GM11168 (cell line): ENCODE results near the gene SH3TC1.

Source experiments
- in situ Hi-C: fragments of 300-500 bp; cut with MboI; formaldehyde crosslinking; loops from one replicate; pipeline ENCODE4 v1.12.0; 2022; ENCODE audit warnings: low sequenced_read_pairs; ENCODE audit not compliant: unreplicated experiment

SH3TC1 gene

DNA sequence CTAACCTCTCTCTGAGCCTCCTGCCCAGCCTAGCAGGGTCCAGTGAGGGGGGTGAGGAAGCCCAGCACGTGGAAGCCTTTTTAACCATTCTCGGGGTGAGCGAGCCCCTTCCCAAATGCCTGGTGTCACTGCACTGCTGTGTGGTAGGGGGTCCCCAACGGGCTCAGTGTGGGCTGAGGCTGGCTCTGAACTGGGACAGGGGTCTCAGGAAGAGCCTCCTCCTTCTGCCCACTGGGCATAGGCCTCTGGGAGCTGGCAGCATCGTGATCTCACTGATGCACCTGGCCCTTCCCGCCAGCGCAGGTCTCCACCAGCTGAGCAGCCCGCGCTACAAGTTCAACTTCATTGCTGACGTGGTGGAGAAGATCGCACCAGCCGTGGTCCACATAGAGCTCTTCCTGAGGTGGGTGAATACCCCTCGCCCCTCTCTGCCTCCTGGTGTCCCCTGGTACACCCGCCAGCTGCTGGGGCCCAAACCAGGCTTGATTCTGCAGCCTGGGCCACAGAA is 83.1 kb downstream of the SH3TC1 start:
- in situ Hi-C loops, result no loop called here

DNA sequence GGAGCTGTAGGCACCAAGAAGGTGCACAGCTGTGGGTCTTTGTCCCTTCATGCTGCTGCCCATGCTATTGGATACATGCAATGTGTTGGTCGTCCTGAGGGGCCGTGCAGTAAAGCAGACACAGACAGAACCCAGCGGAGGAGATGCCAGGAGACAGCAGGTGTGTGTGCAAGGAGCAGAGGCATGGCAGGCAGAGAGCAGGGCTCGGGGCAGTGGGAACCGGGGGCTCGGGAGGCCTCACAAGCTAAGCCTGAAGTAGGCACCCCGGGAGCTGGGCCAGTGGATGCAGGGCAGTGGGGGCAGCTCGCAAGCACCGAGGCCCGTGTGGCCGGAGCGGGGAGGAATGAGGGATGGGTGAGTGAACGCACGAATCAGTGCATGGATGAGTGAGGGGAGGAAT is 83.7 kb downstream of the SH3TC1 start:
- in situ Hi-C loops, result no loop called here

DNA sequence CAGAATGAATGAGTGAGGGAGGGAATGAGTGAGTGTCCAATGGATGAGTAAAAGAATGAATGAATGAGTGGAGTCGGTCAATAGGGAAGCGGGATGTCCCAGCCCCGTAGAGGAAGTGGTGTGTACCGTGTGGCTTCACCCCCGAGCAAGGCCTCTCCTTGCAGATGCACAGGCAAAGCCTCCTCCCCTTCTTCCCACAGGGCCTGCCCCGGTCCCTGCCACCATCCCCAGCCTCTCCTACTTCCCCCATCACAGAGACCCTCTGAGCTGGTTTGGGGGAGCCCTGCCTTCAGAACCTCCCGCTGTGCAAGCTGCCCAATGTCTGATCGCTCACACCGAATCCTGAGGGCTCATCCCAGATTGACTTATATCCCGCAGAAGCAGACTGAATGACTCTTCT is 84.1 kb downstream of the SH3TC1 start:
- in situ Hi-C loops, result no loop called here

DNA sequence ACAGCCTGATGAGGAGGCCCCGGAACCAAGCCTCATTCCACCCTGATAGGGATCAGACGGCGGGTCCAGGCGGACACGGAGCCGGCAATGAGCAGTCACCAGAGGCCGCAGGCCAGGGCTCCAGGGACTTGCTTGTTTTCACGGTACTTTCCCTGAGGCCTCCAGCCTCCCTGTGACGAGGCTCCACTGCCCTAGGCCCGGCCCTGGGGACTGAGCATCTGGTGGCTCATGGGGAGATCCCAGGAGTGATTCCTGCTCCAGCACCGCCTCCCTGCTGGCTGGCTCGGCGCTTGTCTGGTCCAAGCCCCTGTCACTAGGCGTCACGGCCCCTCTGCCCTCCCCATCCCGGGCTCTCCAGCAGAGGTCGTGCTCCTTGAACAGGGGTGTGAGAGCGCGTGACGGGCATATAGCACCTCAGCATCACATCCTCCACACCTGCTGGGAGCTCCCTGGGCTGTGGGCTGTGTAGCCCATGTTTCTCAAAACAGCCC is 84.6 kb downstream of the SH3TC1 start:
- in situ Hi-C loops, result no loop called here

DNA sequence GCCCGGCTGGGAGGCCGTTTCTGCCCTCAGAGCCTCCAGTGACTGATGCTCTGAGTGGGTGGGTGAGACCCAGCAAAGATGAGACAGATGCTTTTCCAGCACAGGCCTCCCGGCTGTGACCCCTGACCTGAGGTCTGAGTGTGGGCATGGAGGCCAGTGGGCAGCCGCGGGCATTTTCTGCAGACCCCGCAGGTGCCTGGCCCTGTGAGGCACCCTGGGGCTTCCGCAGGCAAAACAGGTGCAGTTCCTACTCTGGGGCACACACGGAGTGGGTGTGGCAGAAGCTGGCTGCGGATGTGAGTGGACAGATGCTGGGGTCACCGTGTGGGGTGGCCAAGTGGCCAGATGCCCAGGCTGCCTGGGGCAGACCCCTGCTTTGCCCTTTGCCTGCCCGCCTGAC is 85.3 kb downstream of the SH3TC1 start:
- in situ Hi-C loops, result no loop called here

DNA sequence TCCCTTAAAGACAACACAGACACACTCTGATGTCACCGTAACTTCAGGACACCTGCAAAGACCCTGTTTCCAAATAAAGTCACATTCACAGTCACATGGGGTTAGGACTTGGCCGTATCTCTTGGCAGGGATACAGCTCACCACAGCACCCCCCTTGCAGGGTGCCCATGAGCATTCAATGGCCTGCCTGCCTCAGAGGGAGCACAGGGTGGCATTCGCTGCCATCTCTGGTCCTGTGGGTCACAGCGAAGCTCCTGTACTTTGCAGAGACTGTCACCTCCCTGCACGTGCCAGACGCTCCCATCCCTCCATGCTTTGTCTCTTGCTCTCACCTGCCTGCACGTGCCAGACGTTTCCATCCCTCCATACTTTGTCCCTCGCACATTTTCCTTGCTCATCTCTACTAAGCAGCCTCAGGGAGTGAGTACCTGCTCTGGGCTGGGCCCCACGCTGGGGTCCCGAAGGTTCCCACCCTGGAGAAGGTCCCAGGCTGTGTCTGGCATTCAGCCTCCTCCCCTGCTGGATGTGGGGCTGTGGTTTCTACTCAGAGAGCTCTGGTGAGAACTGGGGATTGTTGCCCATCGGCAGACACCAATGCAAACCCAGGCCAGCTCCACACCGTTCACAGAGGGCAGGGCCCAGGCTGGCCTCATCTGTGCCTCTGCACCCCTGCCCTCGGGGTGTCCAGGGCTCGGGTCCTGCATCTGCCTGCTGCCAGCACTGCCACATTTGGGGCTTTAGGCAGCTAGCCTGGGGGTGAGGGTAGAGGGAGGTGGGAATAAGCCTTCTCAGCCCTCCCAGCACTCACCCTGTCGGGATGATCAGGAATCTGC is 86.3 kb downstream of the SH3TC1 start:
- in situ Hi-C loops, result no loop called here

DNA sequence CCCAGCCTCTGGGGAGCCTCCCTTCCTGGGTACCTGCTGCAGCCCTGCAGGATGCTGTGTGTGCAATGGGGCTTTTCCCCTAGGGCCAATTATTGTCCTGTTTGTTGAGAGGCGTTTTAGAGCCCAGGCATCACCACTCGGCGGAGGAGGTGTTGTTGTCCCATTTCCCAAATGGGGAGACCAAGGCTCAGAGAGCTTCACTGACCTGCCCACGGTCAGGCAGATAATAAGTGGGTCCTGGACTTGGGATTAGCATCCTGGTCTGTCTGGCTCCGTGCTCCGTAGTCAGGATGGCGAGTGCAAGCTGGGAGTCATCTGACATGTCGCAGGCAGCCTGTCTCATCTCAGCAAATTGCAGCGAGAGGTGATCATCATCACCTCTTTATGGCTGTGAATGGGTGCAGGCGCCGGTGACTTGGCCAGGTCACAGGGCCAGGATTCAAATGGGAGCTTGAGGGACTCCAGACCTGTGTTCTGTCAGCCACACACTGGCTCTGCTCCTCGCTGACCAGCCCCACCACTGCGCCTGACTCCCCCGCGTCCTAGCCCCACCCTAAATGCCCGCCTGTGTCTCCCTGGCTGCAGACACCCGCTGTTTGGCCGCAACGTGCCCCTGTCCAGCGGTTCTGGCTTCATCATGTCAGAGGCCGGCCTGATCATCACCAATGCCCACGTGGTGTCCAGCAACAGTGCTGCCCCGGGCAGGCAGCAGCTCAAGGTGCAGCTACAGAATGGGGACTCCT is 87.1 kb downstream of the SH3TC1 start:
- in situ Hi-C loops, result no loop called here

DNA sequence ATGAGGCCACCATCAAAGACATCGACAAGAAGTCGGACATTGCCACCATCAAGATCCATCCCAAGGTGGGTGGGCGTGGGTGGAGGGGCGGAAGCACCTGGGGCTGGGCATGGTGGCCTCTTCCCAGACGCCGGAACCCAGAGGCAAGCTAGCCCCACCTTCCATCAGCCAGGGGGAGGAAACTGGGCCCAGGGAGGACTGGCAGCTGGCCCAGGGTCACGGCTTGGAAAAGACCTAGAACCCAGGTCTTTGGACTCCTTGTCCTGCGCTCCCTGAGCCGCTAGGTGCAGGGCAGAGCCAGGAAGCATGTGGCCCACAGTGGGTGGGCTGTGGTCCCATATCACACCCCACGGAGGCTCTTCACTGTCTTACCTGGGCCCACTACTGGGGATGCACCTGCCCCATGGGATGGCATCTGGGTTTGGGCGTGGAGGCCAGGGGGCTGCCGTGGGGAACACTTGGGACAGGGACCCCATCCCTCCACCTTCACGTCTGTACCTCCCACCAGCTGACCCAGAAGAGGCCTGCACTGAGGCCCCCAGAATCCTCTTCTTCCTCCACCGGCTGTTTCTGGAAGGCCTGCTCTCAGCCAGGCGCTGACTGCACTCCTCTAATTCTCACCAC is 87.7 kb downstream of the SH3TC1 start:
- in situ Hi-C loops, result no loop called here

DNA sequence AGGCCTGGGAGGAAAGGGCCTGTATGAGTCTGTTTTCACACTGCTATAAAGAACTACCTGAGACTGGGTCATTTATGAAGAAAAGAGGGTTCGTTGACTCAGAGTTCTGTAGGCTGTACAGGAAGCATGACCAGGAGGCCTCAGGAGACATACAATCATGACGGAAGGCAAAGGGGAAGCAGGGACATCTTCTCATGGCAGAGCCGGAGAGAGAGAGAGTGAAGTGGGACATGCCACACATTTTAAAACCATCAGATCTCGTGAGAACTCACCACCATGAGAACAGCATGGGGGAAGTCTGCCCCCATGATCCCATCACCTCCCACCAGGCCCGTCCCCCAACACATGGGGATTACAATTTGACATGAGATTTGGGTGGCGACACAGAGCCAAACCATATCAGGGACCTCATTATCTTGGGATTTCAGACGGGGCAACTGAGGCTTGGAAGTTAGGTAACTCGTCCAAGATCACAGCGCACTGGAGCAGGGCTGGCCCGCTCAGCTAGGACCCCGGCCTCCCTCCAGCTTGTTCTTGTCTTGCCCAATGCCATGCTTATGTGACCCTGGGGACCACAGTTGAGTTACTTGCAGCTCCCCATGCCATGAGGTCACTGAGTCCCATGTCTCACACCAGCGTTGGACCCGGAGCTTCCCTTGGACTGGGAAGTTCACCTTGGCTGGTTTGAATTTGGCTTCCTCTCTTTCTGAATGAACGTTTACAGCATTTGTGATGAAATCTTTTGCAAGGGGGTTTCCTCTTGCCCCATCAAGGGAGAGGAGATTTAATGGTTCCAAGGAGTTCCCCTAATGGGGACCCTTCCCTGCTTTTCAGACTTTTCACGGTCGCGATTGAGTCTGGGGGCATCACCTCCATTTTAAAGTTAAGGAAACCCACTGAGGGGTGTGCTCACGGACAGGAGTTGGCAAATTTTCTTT is 88.5 kb downstream of the SH3TC1 start:
- in situ Hi-C loops, result no loop called here

DNA sequence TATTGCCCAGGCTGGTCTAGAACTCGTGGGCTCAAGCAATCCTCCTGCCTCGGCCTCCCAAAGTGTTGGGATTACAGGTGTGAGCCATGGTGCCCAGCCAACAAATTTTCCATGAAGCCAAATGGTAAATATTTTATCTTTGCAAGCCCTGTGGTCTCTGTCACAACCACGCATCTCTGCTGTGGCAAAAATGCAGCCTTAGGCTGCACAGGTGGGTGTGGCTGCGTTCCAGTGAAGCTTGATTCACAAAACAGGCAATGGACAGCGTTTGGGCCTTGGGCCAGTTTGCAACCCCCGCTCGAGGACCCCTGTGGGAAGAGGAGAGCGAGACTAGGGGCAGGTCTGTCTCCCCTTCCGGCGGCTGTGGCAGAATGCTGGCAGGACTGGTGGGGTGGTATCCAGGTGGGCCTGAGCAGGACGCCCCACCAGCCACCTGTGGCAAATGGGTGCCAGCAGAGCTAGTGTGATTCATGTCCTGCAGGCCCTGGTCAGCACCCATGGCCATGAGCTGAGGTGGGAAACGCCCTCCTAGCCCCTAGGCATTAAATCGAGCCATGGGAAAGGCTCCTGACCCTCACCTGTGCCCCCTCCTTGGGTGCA is 90.2 kb downstream of the SH3TC1 start:
- in situ Hi-C loops, result no loop called here

DNA sequence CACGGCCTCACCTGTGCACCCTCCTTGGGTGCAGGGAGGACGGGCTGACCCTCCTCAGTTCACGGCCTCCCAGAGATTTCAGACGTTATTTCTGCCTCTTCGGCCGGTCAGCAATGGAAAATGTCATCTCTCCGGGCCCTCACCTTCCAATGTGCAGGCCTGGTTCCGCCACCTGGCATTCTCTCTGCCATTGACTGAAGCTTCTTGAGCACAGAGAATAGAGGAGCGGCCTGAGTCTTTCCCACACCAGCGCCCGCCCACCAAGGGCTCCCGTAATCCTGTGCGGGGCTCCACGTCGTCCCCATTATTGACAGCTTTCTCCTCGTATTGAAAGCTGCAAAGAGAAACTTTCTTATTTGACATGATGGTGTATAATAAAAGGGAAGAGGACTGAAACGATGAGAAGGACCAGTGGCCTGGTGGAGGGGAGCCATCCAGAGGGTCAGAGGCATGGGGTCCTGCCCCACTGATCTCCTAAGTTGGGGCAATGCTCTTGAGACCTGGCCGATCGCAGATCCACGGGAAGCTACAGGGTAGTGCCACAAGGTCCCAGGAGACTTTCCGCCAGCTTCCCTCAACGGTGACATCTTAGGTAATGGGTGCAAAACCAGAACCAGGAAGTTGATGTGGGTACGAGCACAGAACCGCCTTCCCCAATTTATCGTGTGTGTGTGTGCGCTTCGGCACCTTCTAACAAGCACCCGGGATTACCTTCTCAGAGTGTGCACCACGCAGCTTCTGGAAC is 91.0 kb downstream of the SH3TC1 start:
- in situ Hi-C loops, result loop anchor here (10.0 kb wide), 1 partner anchor 605 kb away; no protein-coding TSS in a partner anchor

DNA sequence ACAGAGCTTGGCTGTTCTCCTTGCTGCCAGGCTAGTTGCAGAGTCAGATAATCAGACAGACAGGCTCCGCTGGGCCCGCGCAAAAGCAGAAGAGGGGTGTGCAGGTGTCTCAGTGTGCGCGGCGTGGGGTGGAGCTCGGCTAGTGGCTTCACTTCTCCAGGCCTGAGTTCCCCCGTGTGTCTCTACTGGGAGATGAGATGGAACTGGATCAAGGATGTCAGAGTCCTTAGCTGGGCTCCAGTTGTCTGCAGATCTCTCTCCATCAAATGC is 91.5 kb downstream of the SH3TC1 start:
- in situ Hi-C loops, result loop anchor here (10.0 kb wide), 1 partner anchor 606 kb away; no protein-coding TSS in a partner anchor
